Vein endothelial cell (primary cell): Measurements from ENCODE around the gene TEX14. TPM values are rescaled to one million over a fixed set of nuclear protein-coding genes. Genes with fewer than 3 reads are reported as not detected.
A peak's percentile ranks its signal among the peaks of the same experiment; 100 is the strongest.

Source experiments
- small RNA-seq: library from RNA; depleted of rRNA; stranded (forward); fragments of <200 nt; gene quantifications from one replicate; pipeline ENCODE3, GENCODE V24; 2012
- total RNA-seq: library from RNA; depleted of rRNA; stranded (reverse); fragments of >200 nt; gene quantifications from 2 replicates; pipeline ENCODE4 v1.2.3, GENCODE V29; 2012

TEX14 gene
- total RNA-seq: under 0.01 TPM in 2 replicates

GRCh38 chr17:58691701-58692238 lies at the start of gene TEX14:
Gene TEX14, minus strand, starts transcription at chr17:58692045. Its CDS starts 40,044 bp downstream, at chr17:58652001.

GRCh38 chr17:58692239-58693055 lies 602 bp upstream of the TEX14 start, which contains the start of gene RAD51C:
Gene RAD51C, plus strand, starts transcription at chr17:58692602. Its CDS starts 42 bp downstream, at chr17:58692644.

GRCh38 chr17:58513965-58514769 lies 177.7 kb downstream of the TEX14 start, which contains the start of gene MTMR4:
Gene MTMR4, minus strand, starts transcription at chr17:58514638. Its CDS starts 231 bp downstream, at chr17:58514407.

Small RNA genes within 50 kb of the gene (small RNA-seq; reads per million reads assigned to genes)
- gene AC011195.1: not detected
- gene RF00012: not detected
- gene RNU1-108P: 0.08 reads per million
- 0.11 reads per million for gene RNU1-52P
- gene RNU1-85P: 39.5 reads per million, percentile 98 among the genes with 10 or more reads in this experiment

Other genes with a start within 250 kb of the TEX14 start
- gene HSF5, start 203.6 kb downstream of the TEX14 start, total RNA-seq: under 0.01 and 0.19 TPM in 2 replicates
- gene MTMR4, start 177.4 kb downstream of the TEX14 start, total RNA-seq: 45.9 and 52.6 TPM in 2 replicates
- 15.0 and 22.5 TPM in 2 replicates for gene RAD51C, start 557 bp upstream of the TEX14 start, total RNA-seq
- under 0.01 TPM in 2 replicates for gene PPM1E, start 63.8 kb upstream of the TEX14 start, total RNA-seq